ENCODE results near the gene MRPL39.

DNA sequence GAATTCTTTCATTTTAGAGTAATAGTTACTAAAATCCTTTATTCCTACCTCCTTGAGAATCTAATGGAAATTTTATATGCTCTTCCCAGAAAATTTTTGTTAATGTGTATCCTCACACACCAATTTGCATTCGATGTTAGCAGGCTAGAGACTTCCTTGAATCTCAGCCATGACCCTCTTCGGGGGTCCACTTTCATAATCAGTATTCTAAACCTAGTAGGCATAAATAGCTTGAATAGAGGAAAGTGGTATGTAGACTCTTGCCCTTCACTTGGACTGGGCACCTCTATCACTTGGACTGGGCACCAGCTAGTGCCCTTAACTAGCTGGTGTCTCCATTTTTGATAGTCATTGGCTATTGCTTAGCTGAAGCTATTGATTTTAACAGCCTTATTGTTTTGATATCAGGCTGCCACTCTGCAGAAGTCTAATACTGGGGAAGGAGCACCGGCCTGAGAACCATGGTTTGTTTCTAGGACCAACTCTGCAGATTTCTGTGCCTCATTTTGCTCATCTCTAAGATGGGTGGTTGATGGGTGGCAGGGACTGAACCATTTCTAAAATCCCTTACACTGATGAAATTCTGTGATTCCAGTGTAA, 42.8 kb downstream of the MRPL39 start:
- TF ChIP-seq SMC3 (IDR thresholded peaks at IDR 0.05; ENCODE audit: low read depth, low read length), result no peak
- TF ChIP-seq, protein P1, sequence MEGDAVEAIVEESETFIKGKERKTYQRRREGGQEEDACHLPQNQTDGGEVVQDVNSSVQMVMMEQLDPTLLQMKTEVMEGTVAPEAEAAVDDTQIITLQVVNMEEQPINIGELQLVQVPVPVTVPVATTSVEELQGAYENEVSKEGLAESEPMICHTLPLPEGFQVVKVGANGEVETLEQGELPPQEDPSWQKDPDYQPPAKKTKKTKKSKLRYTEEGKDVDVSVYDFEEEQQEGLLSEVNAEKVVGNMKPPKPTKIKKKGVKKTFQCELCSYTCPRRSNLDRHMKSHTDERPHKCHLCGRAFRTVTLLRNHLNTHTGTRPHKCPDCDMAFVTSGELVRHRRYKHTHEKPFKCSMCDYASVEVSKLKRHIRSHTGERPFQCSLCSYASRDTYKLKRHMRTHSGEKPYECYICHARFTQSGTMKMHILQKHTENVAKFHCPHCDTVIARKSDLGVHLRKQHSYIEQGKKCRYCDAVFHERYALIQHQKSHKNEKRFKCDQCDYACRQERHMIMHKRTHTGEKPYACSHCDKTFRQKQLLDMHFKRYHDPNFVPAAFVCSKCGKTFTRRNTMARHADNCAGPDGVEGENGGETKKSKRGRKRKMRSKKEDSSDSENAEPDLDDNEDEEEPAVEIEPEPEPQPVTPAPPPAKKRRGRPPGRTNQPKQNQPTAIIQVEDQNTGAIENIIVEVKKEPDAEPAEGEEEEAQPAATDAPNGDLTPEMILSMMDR (IDR thresholded peaks at IDR 0.05), result no peak
- no peak for TF ChIP-seq NRF1 (IDR thresholded peaks at IDR 0.05; ENCODE audit: low read depth, low read length)
- TF ChIP-seq CHD2 (IDR thresholded peaks at IDR 0.05; ENCODE audit: low read length, partially characterized antibody), result no peak
- TF ChIP-seq POLR2AphosphoS5 (IDR thresholded peaks at IDR 0.05; ENCODE audit: low read depth, low read length), result no peak
- TF ChIP-seq TAF1 (IDR thresholded peaks at IDR 0.05; ENCODE audit: borderline replicate concordance, low read depth, low read length), result no peak
- TF ChIP-seq, protein P2, sequence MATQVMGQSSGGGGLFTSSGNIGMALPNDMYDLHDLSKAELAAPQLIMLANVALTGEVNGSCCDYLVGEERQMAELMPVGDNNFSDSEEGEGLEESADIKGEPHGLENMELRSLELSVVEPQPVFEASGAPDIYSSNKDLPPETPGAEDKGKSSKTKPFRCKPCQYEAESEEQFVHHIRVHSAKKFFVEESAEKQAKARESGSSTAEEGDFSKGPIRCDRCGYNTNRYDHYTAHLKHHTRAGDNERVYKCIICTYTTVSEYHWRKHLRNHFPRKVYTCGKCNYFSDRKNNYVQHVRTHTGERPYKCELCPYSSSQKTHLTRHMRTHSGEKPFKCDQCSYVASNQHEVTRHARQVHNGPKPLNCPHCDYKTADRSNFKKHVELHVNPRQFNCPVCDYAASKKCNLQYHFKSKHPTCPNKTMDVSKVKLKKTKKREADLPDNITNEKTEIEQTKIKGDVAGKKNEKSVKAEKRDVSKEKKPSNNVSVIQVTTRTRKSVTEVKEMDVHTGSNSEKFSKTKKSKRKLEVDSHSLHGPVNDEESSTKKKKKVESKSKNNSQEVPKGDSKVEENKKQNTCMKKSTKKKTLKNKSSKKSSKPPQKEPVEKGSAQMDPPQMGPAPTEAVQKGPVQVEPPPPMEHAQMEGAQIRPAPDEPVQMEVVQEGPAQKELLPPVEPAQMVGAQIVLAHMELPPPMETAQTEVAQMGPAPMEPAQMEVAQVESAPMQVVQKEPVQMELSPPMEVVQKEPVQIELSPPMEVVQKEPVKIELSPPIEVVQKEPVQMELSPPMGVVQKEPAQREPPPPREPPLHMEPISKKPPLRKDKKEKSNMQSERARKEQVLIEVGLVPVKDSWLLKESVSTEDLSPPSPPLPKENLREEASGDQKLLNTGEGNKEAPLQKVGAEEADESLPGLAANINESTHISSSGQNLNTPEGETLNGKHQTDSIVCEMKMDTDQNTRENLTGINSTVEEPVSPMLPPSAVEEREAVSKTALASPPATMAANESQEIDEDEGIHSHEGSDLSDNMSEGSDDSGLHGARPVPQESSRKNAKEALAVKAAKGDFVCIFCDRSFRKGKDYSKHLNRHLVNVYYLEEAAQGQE (IDR thresholded peaks at IDR 0.05; ENCODE audit: low read depth, low read length), result no peak
- TF ChIP-seq, protein P3, sequence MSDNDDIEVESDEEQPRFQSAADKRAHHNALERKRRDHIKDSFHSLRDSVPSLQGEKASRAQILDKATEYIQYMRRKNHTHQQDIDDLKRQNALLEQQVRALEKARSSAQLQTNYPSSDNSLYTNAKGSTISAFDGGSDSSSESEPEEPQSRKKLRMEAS (IDR thresholded peaks at IDR 0.05; ENCODE audit: low read depth), result no peak
- TF ChIP-seq, protein P4, sequence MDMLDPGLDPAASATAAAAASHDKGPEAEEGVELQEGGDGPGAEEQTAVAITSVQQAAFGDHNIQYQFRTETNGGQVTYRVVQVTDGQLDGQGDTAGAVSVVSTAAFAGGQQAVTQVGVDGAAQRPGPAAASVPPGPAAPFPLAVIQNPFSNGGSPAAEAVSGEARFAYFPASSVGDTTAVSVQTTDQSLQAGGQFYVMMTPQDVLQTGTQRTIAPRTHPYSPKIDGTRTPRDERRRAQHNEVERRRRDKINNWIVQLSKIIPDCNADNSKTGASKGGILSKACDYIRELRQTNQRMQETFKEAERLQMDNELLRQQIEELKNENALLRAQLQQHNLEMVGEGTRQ (IDR thresholded peaks at IDR 0.05; ENCODE audit: borderline replicate concordance, low read depth, low read length), result no peak
- no peak for TF ChIP-seq EZH2phosphoT487 (IDR thresholded peaks at IDR 0.05; ENCODE audit: borderline replicate concordance, low read depth)
- no peak for TF ChIP-seq SIN3A (IDR thresholded peaks at IDR 0.05; ENCODE audit: borderline replicate concordance, low read depth, low read length)
- TF ChIP-seq YY1 (IDR thresholded peaks at IDR 0.05; ENCODE audit: low read depth), result no peak
- TF ChIP-seq EP300 (IDR thresholded peaks at IDR 0.05; ENCODE audit: borderline replicate concordance in 1 of 2, low read depth in 1 of 2, low read length in 1 of 2), result no peak
- TF ChIP-seq GABPA (IDR thresholded peaks at IDR 0.05; ENCODE audit: low read depth), result no peak
